ENCODE results near the gene TSSK3.
"Not testable (repeated sequence)": the region's sequence is repeated elsewhere in the genome, so short reads cannot be mapped to it uniquely, and the experiment has no call there.

The TSSK3 gene

GRCh38 chr1:32338637-32339145 is 23.6 kb upstream of the TSSK3 start:
- DNase-seq (ENCODE audit: low read depth in 1 of 2, low spot score in 1 of 2): no peak

DNA sequence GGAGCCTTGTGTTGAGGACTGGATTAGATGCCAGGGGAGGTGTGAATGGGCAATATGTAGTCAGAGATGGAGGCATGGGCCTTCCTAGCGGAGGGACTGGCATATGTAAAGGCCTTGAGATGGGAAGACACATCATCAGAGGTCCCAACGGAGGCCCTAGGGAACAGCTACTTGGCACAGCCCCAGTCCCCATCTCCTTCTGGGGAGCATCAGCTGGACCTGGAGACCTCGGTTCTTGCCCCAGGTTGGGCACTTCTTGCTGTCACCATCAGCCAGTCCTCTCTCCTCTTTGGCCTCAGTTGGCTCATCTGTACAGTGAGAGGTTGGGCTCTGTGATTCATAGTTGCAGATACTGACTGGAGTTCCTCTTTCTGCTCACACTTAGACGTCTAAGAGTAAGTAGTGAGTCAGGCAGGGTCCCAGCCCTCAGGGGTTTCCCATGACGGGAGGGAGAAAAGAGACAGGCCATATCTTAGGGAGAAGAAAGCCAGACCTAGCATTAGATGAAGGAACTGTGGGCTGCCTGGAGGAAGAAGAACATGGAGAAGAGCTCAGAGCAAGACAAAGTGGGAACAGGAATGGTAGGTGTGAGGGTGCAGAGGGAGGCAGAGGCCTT is 22.9 kb upstream of the TSSK3 start:
- DNase-seq (ENCODE audit: low read depth in 1 of 2, low spot score in 1 of 2): no peak

GRCh38 chr1:32341186-32341757 is 21.1 kb upstream of the TSSK3 start:
- no peak for DNase-seq (ENCODE audit: low read depth in 1 of 2, low spot score in 1 of 2)

- no peak for DNase-seq (ENCODE audit: low read depth in 1 of 2, low spot score in 1 of 2)
Measured at GRCh38 chr1:32341971-32342370, 20.4 kb upstream of the TSSK3 start.

GRCh38 chr1:32342704-32343103 is 19.6 kb upstream of the TSSK3 start:
- DNase-seq (ENCODE audit: low read depth in 1 of 2, low spot score in 1 of 2): no peak

GRCh38 chr1:32345289-32345827 is 17.0 kb upstream of the TSSK3 start:
- no peak for DNase-seq (ENCODE audit: low read depth in 1 of 2, low spot score in 1 of 2)

GRCh38 chr1:32346532-32347157 is 15.7 kb upstream of the TSSK3 start:
- no peak for DNase-seq (ENCODE audit: low read depth in 1 of 2, low spot score in 1 of 2)

GRCh38 chr1:32349211-32349708 is 13.1 kb upstream of the TSSK3 start:
- no peak for DNase-seq (ENCODE audit: low read depth in 1 of 2, low spot score in 1 of 2)

GRCh38 chr1:32350785-32351398 is 11.4 kb upstream of the TSSK3 start:
- peak in 1 of 2 donors; percentile 72 for DNase-seq (ENCODE audit: low read depth in 1 of 2, low spot score in 1 of 2)

- peak; percentile 86 for DNase-seq (ENCODE audit: low read depth in 1 of 2, low spot score in 1 of 2)
Measured at GRCh38 chr1:32351399-32352238, 10.7 kb upstream of the TSSK3 start.

GRCh38 chr1:32352239-32352745 is 10.0 kb upstream of the TSSK3 start:
- DNase-seq (ENCODE audit: low read depth in 1 of 2, low spot score in 1 of 2): no peak

DNA sequence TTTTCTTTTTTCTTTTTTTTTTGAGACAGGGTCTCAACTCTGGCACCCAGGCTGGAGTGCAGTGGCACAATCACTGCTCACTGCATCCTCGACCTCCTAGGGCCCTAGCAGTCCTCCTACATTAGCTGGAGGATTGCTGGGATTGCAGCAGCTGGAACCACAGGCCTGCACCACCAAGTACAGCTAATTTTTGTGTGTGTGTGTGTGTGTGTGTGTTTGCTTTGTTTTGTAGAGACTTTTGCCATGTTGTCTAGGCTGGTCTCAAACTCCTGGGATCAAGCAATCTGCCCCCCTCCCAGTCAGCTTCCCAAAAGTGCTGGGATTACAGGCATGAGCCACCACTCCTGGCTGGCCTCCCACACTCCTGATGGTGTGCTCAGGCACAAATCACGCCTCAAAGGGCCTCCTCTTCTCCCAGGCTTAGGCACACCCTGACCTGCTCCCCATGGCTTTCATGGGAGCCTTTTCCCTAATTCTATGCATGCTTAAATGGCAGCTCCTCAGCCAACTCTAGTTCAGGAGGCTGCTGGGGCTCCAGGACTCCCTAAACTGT is 9.4 kb upstream of the TSSK3 start:
- DNase-seq (ENCODE audit: low read depth in 1 of 2, low spot score in 1 of 2): no peak

DNA sequence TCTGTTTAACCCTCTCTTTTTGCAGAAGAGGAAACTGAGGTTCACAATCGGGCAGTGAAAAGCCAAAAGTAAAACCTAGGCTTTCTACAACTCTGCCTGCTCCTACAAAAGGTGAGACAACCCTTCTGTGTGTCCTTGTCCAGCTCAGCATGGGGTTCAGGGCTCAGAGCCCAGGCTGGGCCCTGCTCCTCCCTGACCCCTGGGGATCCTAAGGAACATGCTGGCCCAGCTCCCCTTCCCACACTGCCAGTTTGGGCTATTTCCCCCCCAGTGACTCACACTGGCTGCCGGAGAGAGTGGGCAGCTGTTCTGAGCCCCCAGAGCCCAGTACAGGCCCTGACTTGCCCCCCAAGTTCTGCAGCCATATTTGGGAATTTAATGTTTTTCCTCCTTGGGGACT is 8.9 kb upstream of the TSSK3 start:
- DNase-seq (ENCODE audit: low read depth in 1 of 2, low spot score in 1 of 2): no peak

- DNase-seq (ENCODE audit: low read depth in 1 of 2, low spot score in 1 of 2): no peak
Measured at GRCh38 chr1:32353886-32354570, 8.3 kb upstream of the TSSK3 start.

DNA sequence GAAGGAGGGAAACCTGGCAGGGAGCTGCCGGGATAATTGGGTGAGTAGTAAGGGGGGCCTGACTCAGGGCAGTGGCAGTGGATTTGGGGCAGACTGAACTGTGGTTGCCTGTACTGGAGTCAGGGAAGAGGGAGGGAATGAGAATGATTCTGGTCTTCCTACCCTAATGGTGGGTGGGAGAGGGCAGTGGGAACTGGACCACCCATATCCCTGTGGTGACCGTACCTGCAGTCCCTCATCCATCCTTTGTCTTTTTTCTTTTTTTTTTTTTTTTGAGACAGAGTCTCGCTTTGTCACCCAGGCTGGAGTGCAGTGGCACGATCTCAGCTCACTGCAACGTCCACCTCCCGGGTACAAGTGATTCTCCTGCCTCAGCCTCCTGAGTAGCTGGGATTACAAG is 6.6 kb upstream of the TSSK3 start:
- DNase-seq (ENCODE audit: low read depth in 1 of 2, low spot score in 1 of 2): not testable (repeated sequence)

DNA sequence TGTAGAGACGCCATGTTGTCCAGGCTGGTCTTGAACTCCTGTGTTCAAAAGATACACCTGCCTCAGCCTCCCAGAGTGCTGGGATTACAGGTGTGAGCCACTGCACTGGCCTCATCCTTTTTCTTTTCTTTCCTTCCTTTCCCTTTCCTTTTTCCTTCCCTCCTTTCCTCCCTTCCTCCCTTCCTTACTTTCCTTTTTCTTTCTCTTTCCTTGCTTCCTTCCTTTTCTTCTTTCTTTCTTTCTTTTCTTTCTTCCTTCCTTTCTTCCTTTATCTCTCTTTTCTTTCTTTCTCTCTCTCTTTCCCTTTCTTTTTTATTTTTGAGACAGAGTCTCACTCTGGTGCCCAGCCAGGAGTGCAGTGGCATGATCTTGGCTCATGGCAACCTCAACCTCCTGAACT is 5.9 kb upstream of the TSSK3 start:
- DNase-seq (ENCODE audit: low read depth in 1 of 2, low spot score in 1 of 2): no peak

DNA sequence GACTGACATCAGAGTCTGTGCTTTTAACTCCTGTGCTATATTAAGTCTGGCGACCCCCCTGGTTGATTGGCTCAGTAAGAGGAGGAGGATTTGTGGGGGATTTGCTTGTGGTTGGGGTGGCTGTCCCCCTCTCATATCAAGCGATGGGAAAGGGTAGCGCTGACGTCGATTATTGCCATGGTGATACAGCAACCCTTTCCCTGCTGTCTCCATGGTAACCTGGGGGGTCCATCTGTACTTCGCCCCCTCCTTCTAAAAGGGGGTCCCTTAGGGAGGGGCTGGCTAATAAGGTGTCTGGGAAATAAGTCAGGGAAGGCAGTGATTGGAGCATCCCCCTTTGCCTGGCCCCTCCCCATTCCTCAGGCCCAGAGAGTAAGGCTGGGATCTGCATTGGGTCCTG is 4.7 kb upstream of the TSSK3 start:
- DNase-seq (ENCODE audit: low read depth in 1 of 2, low spot score in 1 of 2): no peak

DNA sequence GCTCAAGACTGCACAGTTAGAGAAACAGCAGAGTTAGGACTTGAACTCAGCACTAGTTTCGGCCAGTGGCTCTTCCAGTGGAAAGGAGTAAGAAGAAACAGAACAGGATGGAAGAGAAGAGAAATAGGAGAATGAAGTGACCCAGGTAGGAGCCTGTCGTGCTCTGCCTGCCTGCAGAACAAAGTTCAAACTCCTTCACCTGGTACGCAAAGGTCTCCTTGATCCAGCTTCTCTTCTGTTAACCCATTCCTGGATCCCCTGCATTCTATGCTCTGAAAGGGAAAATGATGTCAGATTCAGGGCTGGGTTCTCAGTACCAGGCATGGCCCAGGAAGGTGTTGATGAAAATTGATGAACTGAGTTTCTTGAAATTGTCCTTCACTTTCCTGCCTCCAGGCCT is 3.9 kb upstream of the TSSK3 start:
- no peak for DNase-seq (ENCODE audit: low read depth in 1 of 2, low spot score in 1 of 2)

DNA sequence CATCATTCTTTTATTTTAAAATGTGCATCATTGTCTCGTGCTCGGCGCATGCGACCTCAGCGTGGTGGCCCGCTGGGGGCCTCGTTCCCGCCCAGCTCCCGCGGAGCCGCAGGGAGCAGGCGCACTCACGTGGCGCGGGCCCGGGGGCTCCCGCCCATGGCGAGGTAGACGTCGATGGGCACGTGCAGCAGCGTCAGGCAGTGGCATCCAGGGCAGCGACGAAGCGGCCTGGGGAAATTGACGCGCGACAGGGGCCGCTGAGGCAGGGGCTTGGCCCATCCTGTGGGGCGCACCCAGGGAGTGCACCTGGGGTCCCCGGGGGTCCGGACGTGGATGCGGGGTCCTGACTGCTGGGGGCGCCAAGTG is 1.0 kb upstream of the TSSK3 start:
- DNase-seq (ENCODE audit: low read depth in 1 of 2, low spot score in 1 of 2): no peak

Data from stimulated activated CD4-positive, alpha-beta T cell treated with anti-CD3 and anti-CD28 coated beads, Interleukin-15, amount 100 ng/mL, for 1 hour (primary cell).